HG02943 (cell line): ENCODE results near the gene WNT10A.
"Not testable (repeated sequence)": the region's sequence is repeated elsewhere in the genome, so short reads cannot be mapped to it uniquely, and the experiment has no call there.

Source experiments
- ATAC-seq: cut with Tn5 transposase; IDR thresholded peaks from one replicate; pipeline ENCODE4 v1.9.1; 2021; ENCODE audit warnings: mild to moderate bottlenecking, low read depth, moderate library complexity; ENCODE audit not compliant: unreplicated experiment

WNT10A gene

GRCh38 chr2:218925434-218925833 is 44.8 kb downstream of the WNT10A start:
- no peak for ATAC-seq

DNA sequence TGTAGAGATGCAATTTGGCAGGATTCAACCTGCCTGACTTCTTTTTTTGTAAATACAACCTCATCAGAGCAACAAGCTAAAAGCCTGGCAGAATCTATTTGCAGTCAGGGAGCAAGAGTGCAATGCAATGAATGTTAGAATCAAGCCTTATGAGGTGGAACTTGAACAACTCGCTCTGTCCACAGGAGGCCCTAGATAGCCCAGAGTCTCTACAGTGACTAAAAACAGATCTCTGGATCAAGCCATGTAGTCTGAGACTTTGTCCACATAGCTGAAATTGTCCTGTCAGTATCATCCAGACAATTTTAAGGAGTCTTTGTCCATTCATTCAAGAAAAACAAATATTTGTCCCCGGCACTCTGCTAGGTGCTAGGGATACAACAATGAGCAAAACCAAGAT is 46.8 kb downstream of the WNT10A start:
- ATAC-seq, result no peak

- no peak for ATAC-seq
Measured at GRCh38 chr2:218927876-218928275, 47.2 kb downstream of the WNT10A start.

DNA sequence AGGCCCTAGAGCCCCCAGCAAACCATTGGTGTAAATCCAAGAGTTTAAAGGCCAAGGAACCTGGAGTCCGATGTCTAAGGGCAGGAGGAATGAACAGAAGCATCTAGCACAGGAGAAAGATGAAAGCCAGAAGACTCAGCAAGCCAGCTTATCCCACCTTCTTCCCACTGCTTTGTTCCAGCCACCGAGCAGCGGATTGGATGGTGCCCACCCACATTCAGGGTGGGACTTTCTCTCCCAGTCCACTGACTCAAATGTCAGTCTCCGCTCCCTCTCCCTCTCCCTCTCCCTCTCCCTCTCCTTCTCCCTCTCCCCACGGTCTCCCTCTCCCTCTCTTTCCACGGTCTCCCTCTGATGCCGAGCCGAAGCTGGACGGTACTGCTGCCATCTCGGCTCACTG is 49.8 kb downstream of the WNT10A start:
- not testable (repeated sequence) for ATAC-seq

- not testable (repeated sequence) for ATAC-seq
Measured at GRCh38 chr2:218931751-218932150, 51.1 kb downstream of the WNT10A start.
